ENCODE data around the gene MUC4. TPM values are rescaled to one million over a fixed set of nuclear protein-coding genes. Genes with fewer than 3 reads are reported as not detected.
"Not testable (repeated sequence)": the region's sequence is repeated elsewhere in the genome, so short reads cannot be mapped to it uniquely, and the experiment has no call there.

MUC4 gene
- total RNA-seq, 1 experiment from 2014 or later, result not detected

- Histone ChIP-seq H3K27me3 (replicated peaks; ENCODE audit: insufficient read depth, low read depth, low read length, poor library complexity) (no peaks in the 10 kb centered on the region), H3K27ac (ENCODE audit: low read depth, low read length, poor library complexity, severe bottlenecking) (no peak overlapping the region), H3K9me3 (ENCODE audit: low read depth, low read length, poor library complexity, severe bottlenecking) (no peaks in the 10 kb centered on the region), H3K36me3 (ENCODE audit: insufficient read depth, low read length, poor library complexity, severe bottlenecking) (no peaks in the 10 kb centered on the region), H3K4me1 (ENCODE audit: insufficient read depth, low read length, poor library complexity, severe bottlenecking) (no peaks in the 10 kb centered on the region), H3K4me3 (ENCODE audit: low read depth, low read length, poor library complexity, severe bottlenecking) (no peak overlapping the region)
- POLR2A ChIA-PET (ENCODE audit: low non-redundant PET), result interaction anchor here (0.7 kb wide), 1 partner anchor 8 kb away, joined by 3 read pairs; no protein-coding TSS in a partner anchor
- BruUV-seq (replicated peaks), result no TSS peak
- CTCF ChIA-PET, result no interaction called here
- TF ChIP-seq CTCF (conservative IDR thresholded peaks at IDR 0.05; ENCODE audit: low read depth, low read length), result no peak
- no peak for TF ChIP-seq EZH2 (IDR thresholded peaks at IDR 0.05; ENCODE audit: borderline replicate concordance, low read depth, low read length, poor library complexity, severe bottlenecking)
- intact Hi-C loops (cut with micrococcal nuclease; ENCODE audit: unreplicated experiment), result loop anchor here (1.0 kb wide), 1 partner anchor 14 kb away; no protein-coding TSS in a partner anchor
- DNase-seq (ENCODE audit: low spot score), result no peak
These were observed 67.3 kb downstream of the MUC4 start for GRCh38 chr3:195744437-195744836.

- Histone ChIP-seq H3K9me3 (ENCODE audit: low read depth, low read length, poor library complexity, severe bottlenecking) (no peaks in the 10 kb centered on the region), H3K27ac (ENCODE audit: low read depth, low read length, poor library complexity, severe bottlenecking) (no peak overlapping the region), H3K36me3 (ENCODE audit: insufficient read depth, low read length, poor library complexity, severe bottlenecking) (no peaks in the 10 kb centered on the region), H3K4me3 (ENCODE audit: low read depth, low read length, poor library complexity, severe bottlenecking) (no peak overlapping the region), H3K4me1 (ENCODE audit: insufficient read depth, low read length, poor library complexity, severe bottlenecking) (no peaks in the 10 kb centered on the region), H3K27me3 (replicated peaks; ENCODE audit: insufficient read depth, low read depth, low read length, poor library complexity) (no peaks in the 10 kb centered on the region)
- POLR2A ChIA-PET (ENCODE audit: low non-redundant PET), result no interaction called here
- no peak for TF ChIP-seq EZH2 (IDR thresholded peaks at IDR 0.05; ENCODE audit: borderline replicate concordance, low read depth, low read length, poor library complexity, severe bottlenecking)
- TF ChIP-seq CTCF (conservative IDR thresholded peaks at IDR 0.05; ENCODE audit: low read depth, low read length), result no peak
- DNase-seq (ENCODE audit: low spot score), result no peak
- intact Hi-C loops (cut with micrococcal nuclease; ENCODE audit: unreplicated experiment), result no loop called here
- BruUV-seq (replicated peaks), result no TSS peak
- CTCF ChIA-PET, result no interaction called here
These were observed 72.1 kb downstream of the MUC4 start for GRCh38 chr3:195739561-195740111.

GRCh38 chr3:195738274-195739044 lies 73.3 kb downstream of the MUC4 start:
- Histone ChIP-seq H3K27ac (ENCODE audit: low read depth, low read length, poor library complexity, severe bottlenecking) (no peak overlapping the region), H3K4me1 (ENCODE audit: insufficient read depth, low read length, poor library complexity, severe bottlenecking) (no peaks in the 10 kb centered on the region), H3K4me3 (ENCODE audit: low read depth, low read length, poor library complexity, severe bottlenecking) (no peak overlapping the region), H3K27me3 (replicated peaks; ENCODE audit: insufficient read depth, low read depth, low read length, poor library complexity) (no peaks in the 10 kb centered on the region), H3K9me3 (ENCODE audit: low read depth, low read length, poor library complexity, severe bottlenecking) (no peaks in the 10 kb centered on the region), H3K36me3 (ENCODE audit: insufficient read depth, low read length, poor library complexity, severe bottlenecking) (no peaks in the 10 kb centered on the region)
- TF ChIP-seq CTCF (conservative IDR thresholded peaks at IDR 0.05; ENCODE audit: low read depth, low read length), result no peak
- TF ChIP-seq EZH2 (IDR thresholded peaks at IDR 0.05; ENCODE audit: borderline replicate concordance, low read depth, low read length, poor library complexity, severe bottlenecking), result no peak
- POLR2A ChIA-PET (ENCODE audit: low non-redundant PET), result no interaction called here
- DNase-seq (ENCODE audit: low spot score), result no peak
- intact Hi-C loops (cut with micrococcal nuclease; ENCODE audit: unreplicated experiment), result no loop called here
- CTCF ChIA-PET, result no interaction called here
- BruUV-seq (replicated peaks), result no TSS peak

- CTCF ChIA-PET, result interaction anchor here (0.6 kb wide), 1 partner anchor 71 kb away, joined by 3 read pairs; no protein-coding TSS in a partner anchor
- DNase-seq (ENCODE audit: low spot score); intact Hi-C loops (cut with micrococcal nuclease; ENCODE audit: unreplicated experiment); H3K27me3 ChIP-seq (replicated peaks; ENCODE audit: insufficient read depth, low read depth, low read length, poor library complexity); H3K27ac ChIP-seq (ENCODE audit: low read depth, low read length, poor library complexity, severe bottlenecking); H3K36me3 ChIP-seq (ENCODE audit: insufficient read depth, low read length, poor library complexity, severe bottlenecking); H3K9me3 ChIP-seq (ENCODE audit: low read depth, low read length, poor library complexity, severe bottlenecking); BruUV-seq (replicated peaks); H3K4me1 ChIP-seq (ENCODE audit: insufficient read depth, low read length, poor library complexity, severe bottlenecking); POLR2A ChIA-PET (ENCODE audit: low non-redundant PET); H3K4me3 ChIP-seq (ENCODE audit: low read depth, low read length, poor library complexity, severe bottlenecking): not testable (repeated sequence)
These were observed 73.9 kb downstream of the MUC4 start for GRCh38 chr3:195737782-195738181.

Data from A673 (cell line).